Stomach (tissue), 4 donors: ENCODE data around the gene TGM4.

Experiments used
- CTCF ChIP-seq, 7 experiments: fragments of 450-650 bp in 4 of 7; fragments of 200-600 bp in 3 of 7; sonication (generic) in 3 of 7; IDR thresholded peaks; one replicate each; pipeline ENCODE4 v1.5.1; 2016 to 2019; ENCODE audit warnings: antibody characterized with exemption in 7 of 7, control low read depth in 2 of 7, mild to moderate bottlenecking in 1 of 7
- EP300 ChIP-seq: sonication (generic); formaldehyde crosslinking; IDR thresholded peaks from one replicate; pipeline ENCODE4 v1.6.1; 2017; ENCODE audit warnings: antibody characterized with exemption

DNA sequence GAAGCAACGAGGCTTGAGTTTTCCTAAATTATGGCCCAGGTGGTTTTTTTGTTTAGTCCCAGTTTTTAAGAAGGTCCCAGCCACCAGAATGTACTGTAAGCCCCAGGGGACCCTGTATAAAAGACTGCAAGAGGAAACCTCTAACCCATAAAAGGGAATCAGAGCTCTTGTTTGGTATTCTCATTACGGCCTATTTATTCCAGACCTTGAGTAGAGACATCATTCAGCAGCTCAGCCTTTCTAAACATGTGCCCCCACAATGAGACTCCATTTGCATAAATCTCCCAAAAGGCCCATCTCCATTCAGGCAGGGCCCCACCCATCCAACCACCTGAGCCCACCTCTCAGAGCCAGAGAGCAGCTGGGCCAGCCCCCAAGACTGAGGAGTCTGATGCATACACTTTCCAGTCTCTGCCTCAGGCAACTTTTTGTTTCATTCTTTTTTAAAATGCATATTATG is 75.9 kb downstream of the TGM4 start:
- TF ChIP-seq CTCF (IDR thresholded peaks at IDR 0.05) (no peak), EP300 (no peak)
